ENCODE data around the gene PAX8. TPM values are rescaled to one million over a fixed set of nuclear protein-coding genes. Genes with fewer than 3 reads are reported as not detected.
A peak's percentile ranks its signal among the peaks of the same experiment; 100 is the strongest.

PAX8 gene
- total RNA-seq, 5 donors from 2014 or later (not counting 1 experiment from before 2014, with no cell fraction given) = 1.0 to 1.8 (median 1.3) TPM

DNA sequence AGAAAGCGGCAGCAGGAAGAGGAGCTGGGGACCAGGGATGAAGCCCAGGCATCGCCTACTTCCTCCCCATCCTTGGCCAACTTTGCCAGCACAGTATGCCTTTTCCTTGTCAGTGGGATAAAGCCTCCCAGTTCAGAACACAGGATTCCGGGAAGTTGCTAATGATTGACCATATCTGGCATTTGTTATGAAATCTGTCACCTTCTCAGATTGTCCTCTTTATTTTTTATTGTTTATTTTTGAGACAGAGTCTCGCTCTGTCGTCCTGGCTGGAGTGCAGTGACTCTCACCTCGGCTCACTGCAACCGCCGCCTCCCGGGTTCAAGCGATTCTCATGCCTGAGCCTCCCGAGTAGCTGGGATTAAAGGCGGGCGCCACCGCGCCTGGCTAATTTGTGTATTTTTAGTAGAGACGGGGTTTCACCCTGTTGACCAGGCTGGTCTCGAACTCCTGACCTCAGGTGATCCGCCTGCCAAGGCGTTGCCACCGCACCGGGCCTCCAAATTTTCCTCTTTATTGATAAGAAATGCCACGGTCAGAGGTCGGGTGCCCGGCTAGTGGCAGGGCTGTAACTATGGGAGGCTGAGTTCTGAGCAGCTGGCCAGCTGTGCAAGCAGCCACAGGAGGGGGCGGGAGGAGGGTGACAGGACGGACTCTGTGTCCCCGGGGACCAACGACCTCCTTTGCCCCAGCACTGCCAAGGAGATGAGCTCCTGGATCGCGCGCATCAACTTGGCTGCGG lies 80.5 kb downstream of the PAX8 start:
- no peak for ATAC-seq (replicated peaks in 1 of 4)
- no peaks in the 10 kb centered on the region for H3K9me3 Mint-ChIP-seq
- POLR2A ChIA-PET = no interaction called here
- H3K27ac Mint-ChIP-seq = peak overlapping the region in 1 of 2 donors; percentile 39
- Histone ChIP-seq H3K36me3 (ENCODE audit: control insufficient read depth in 2 of 2, extremely low read depth in 1 of 2, insufficient read depth in 1 of 2, low read length in 1 of 2) (peaks cover 24 to 96% of the 10 kb centered on the region in 2 donors), H3K27ac (ENCODE audit: low read length) (no peak overlapping the region), H3K27me3 (replicated peaks in 1 of 2; ENCODE audit: control insufficient read depth in 2 of 2, extremely low read depth in 1 of 2, insufficient read depth in 2 of 2, low read length in 1 of 2) (no peaks in the 10 kb centered on the region), H3K9me3 (no peaks in the 10 kb centered on the region), H3K4me3 (ENCODE audit: control insufficient read depth in 1 of 2, extremely low read depth in 1 of 2, low read length in 1 of 2) (no peak overlapping the region), H3K4me1 (ENCODE audit: control insufficient read depth in 1 of 2, extremely low read depth in 1 of 2, insufficient read depth in 2 of 2, low read length in 2 of 2) (peaks cover 0 to 17% of the 10 kb centered on the region in 2 experiments)
- no peak overlapping the region for H3K4me3 Mint-ChIP-seq
- no peak for DNase-seq
- CTCF ChIA-PET = interaction anchor here (0.6 to 5.1 kb wide), 12 partner anchors 13 to 191 kb away, joined by 3 to 73 read pairs (median 5); partner anchors contain the start of gene PSD4 (in 2 of the 2)
- H3K27me3 Mint-ChIP-seq = no peaks in the 10 kb centered on the region
- peaks cover 55% of the 10 kb centered on the region for H3K36me3 Mint-ChIP-seq
- H3K4me1 Mint-ChIP-seq = peaks cover 4 to 41% (median 18%) of the 10 kb centered on the region in 3 donors
- 99% methylated on average over 28 of the region's 32 CpGs for WGBS (ENCODE audit: insufficient coverage)

DNA sequence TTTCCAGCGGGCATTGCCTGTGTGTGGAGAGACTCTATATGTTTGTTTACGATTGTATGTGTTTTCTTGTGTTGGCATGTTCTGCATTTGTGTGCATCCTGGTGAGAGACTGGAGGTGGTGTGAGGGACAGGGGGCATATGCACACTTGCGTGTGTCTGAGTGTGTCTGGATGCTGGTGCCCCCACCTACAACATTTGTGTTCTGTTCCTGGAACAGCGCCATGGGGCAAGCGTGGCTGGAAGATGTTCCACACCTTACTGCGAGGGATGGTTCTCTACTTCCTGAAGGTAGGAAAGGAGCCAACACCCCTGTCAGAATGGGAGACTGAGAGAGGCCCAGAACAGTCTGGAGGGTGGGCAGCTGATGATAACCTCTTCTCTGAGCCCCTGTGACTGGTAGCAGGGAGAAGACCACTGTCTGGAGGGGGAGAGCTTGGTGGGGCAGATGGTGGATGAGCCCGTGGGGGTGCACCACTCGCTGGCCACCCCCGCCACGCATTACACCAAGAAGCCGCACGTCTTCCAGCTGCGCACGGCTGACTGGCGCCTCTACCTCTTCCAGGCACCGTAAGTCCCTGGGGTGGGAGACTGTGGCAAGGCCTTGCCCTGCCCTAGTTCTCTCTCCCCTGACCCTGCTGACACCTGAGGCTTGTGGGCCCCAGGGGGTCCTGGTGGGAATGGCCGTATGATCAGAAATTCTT lies 81.2 kb downstream of the PAX8 start:
- H3K36me3 ChIP-seq (ENCODE audit: control insufficient read depth in 2 of 2, extremely low read depth in 1 of 2, insufficient read depth in 1 of 2, low read length in 1 of 2) = peaks cover 25 to 98% of the 10 kb centered on the region in 2 donors
- no peaks in the 10 kb centered on the region for H3K27me3 Mint-ChIP-seq
- CTCF ChIA-PET = interaction anchor here (1.4 to 5.1 kb wide), 4 partner anchors 14 to 61 kb away, joined by 3 to 73 read pairs (median 32); partner anchors contain the start of gene PSD4 (in 1 of the 2)
- peak overlapping the region; percentile 82 for H3K27ac Mint-ChIP-seq
- H3K9me3 ChIP-seq = no peaks in the 10 kb centered on the region
- 94% methylated on average over 13 of the region's 17 CpGs for WGBS (ENCODE audit: insufficient coverage)
- H3K4me3 Mint-ChIP-seq = no peak overlapping the region
- no peaks in the 10 kb centered on the region for H3K27me3 ChIP-seq (replicated peaks in 1 of 2; ENCODE audit: control insufficient read depth in 2 of 2, extremely low read depth in 1 of 2, insufficient read depth in 2 of 2, low read length in 1 of 2)
- H3K9me3 Mint-ChIP-seq = no peaks in the 10 kb centered on the region
- ATAC-seq (replicated peaks in 1 of 4) (no peak), DNase-seq (no peak)
- peaks cover 4 to 41% (median 11%) of the 10 kb centered on the region in 3 donors for H3K4me1 Mint-ChIP-seq
- POLR2A ChIA-PET = no interaction called here
- peaks cover 53% of the 10 kb centered on the region for H3K36me3 Mint-ChIP-seq
- H3K4me1 ChIP-seq (ENCODE audit: control insufficient read depth in 1 of 2, extremely low read depth in 1 of 2, insufficient read depth in 2 of 2, low read length in 2 of 2) = peaks cover 0 to 22% of the 10 kb centered on the region in 2 experiments
- no peak overlapping the region for H3K27ac ChIP-seq (ENCODE audit: low read length)
- no peak overlapping the region for H3K4me3 ChIP-seq (ENCODE audit: control insufficient read depth in 1 of 2, extremely low read depth in 1 of 2, low read length in 1 of 2)

DNA sequence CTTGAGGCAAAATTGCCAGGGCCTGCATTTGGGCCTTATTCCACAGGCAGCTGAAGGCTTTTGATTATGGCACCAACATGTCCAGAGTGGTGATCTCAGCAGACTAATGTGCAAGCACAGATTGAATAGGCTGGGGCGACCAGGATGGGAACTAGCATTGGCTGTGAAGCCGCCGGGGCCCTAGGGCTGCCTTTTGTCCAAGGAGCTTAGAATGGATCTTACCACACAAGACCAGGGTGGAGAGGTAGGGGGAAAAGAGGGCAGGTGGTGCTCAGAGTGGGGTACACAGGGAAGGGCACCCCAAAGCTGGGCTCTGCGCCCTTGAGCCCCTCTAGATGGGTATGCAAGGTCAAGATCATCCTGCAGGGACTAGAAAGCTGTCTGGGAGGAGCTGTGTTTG lies 81.9 kb downstream of the PAX8 start:
- no peak for ATAC-seq (replicated peaks in 1 of 4)
- no peak for DNase-seq
- 97% methylated on average over 4 of the region's 4 CpGs for WGBS (ENCODE audit: insufficient coverage)
- no peaks in the 10 kb centered on the region for H3K9me3 Mint-ChIP-seq
- peaks cover 4 to 41% (median 11%) of the 10 kb centered on the region in 3 donors for H3K4me1 Mint-ChIP-seq
- Histone ChIP-seq H3K4me1 (ENCODE audit: control insufficient read depth in 1 of 2, extremely low read depth in 1 of 2, insufficient read depth in 2 of 2, low read length in 2 of 2) (peaks cover 0 to 25% of the 10 kb centered on the region in 2 experiments), H3K9me3 (no peaks in the 10 kb centered on the region), H3K27me3 (replicated peaks in 1 of 2; ENCODE audit: control insufficient read depth in 2 of 2, extremely low read depth in 1 of 2, insufficient read depth in 2 of 2, low read length in 1 of 2) (peaks cover 0 to 3% of the 10 kb centered on the region in 2 experiments), H3K27ac (ENCODE audit: low read length) (no peak overlapping the region), H3K36me3 (ENCODE audit: control insufficient read depth in 2 of 2, extremely low read depth in 1 of 2, insufficient read depth in 1 of 2, low read length in 1 of 2) (peaks cover 25 to 96% of the 10 kb centered on the region in 2 donors), H3K4me3 (ENCODE audit: control insufficient read depth in 1 of 2, extremely low read depth in 1 of 2, low read length in 1 of 2) (no peak overlapping the region)
- no peak overlapping the region for H3K4me3 Mint-ChIP-seq
- H3K27ac Mint-ChIP-seq = peak overlapping the region; percentile 82
- CTCF ChIA-PET = interaction anchor here (0.7 to 5.1 kb wide), 2 partner anchors 59 to 60 kb away, joined by 5 to 73 read pairs; no protein-coding TSS in a partner anchor
- H3K27me3 Mint-ChIP-seq = no peaks in the 10 kb centered on the region
- peaks cover 54% of the 10 kb centered on the region for H3K36me3 Mint-ChIP-seq
- POLR2A ChIA-PET = no interaction called here

DNA sequence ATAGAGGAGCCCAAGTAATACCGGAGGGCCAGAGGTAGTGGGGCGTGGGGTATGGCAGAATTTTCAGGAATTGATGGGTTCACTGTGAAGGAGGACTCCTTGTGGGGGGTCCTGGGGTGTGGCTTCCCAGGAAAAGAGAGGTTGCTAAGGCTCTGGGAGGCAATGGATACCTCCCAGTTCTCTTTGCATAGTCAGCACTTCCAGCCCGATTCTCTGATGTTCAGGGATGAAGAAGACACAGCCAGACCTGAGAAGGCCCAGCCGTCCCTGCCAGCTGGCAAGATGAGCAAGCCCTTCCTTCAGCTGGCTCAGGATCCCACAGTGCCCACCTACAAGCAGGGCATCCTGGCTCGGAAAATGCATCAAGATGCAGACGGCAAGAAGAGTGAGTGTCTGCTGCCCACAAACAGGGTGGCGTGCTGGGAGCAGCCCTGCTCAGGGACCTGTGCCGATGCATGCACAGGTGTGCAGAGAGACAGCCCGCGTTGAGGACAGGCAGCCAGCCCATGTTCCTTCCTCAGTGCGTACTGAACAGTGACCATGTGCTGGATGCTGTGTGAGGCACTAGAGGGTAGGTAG lies 82.7 kb downstream of the PAX8 start:
- H3K27me3 Mint-ChIP-seq = no peaks in the 10 kb centered on the region
- peaks cover 0 to 3% of the 10 kb centered on the region in 2 experiments for H3K27me3 ChIP-seq (replicated peaks in 1 of 2; ENCODE audit: control insufficient read depth in 2 of 2, extremely low read depth in 1 of 2, insufficient read depth in 2 of 2, low read length in 1 of 2)
- H3K27ac Mint-ChIP-seq = peak overlapping the region; percentile 82
- H3K4me1 Mint-ChIP-seq = peaks cover 5 to 41% (median 11%) of the 10 kb centered on the region in 3 donors
- ATAC-seq (replicated peaks in 1 of 4) = no peak
- H3K4me3 ChIP-seq (ENCODE audit: control insufficient read depth in 1 of 2, extremely low read depth in 1 of 2, low read length in 1 of 2) = no peak overlapping the region
- H3K4me3 Mint-ChIP-seq = no peak overlapping the region
- no peaks in the 10 kb centered on the region for H3K9me3 ChIP-seq
- H3K36me3 Mint-ChIP-seq = peaks cover 59% of the 10 kb centered on the region
- 87% methylated on average over 10 of the region's 11 CpGs for WGBS (ENCODE audit: insufficient coverage)
- ChIA-PET CTCF (interaction anchor here in 1 of 2 donors (5.1 kb wide), 1 partner anchor 59 kb away, joined by 73 read pairs; no protein-coding TSS in a partner anchor), POLR2A (no interaction called here)
- peaks cover 20 to 92% of the 10 kb centered on the region in 2 donors for H3K36me3 ChIP-seq (ENCODE audit: control insufficient read depth in 2 of 2, extremely low read depth in 1 of 2, insufficient read depth in 1 of 2, low read length in 1 of 2)
- no peak overlapping the region for H3K27ac ChIP-seq (ENCODE audit: low read length)
- no peak for DNase-seq
- H3K9me3 Mint-ChIP-seq = no peaks in the 10 kb centered on the region
- peaks cover 0 to 25% of the 10 kb centered on the region in 2 experiments for H3K4me1 ChIP-seq (ENCODE audit: control insufficient read depth in 1 of 2, extremely low read depth in 1 of 2, insufficient read depth in 2 of 2, low read length in 2 of 2)

DNA sequence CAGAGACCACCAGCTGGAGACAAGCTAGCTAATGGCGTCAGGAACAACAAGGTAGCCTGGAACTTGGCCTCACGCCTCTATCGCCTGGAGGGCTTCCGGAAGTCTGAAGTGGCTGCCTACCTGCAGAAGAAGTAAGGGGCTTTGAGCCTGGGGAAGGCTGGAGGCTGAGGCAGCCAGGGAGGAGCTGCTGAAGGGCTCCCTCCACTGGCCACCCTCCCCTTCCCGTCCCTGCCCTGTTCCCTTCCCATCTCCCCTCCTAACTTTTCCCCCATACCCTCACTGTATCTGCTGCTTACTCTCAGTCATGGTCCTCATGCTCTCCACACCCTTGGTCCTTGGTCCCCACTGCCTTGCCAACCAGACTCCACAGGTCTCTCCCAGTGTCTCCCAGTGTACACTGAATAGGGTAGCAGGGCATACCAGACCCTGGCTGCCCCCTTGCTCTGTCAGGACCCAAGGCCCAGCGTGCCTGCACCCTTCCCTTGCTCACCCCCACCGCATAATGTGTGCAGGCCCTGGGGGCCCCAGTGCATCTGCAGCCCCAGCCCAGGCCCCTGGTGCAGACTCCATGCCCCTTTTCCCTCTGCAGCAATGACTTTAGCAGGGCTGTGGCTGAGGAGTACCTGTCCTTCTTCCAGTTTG lies 86.1 kb downstream of the PAX8 start:
- Histone ChIP-seq H3K27me3 (replicated peaks in 1 of 2; ENCODE audit: control insufficient read depth in 2 of 2, extremely low read depth in 1 of 2, insufficient read depth in 2 of 2, low read length in 1 of 2) (peaks cover 0 to 3% of the 10 kb centered on the region in 2 experiments), H3K4me1 (ENCODE audit: control insufficient read depth in 1 of 2, extremely low read depth in 1 of 2, insufficient read depth in 2 of 2, low read length in 2 of 2) (peaks cover 5 to 26% of the 10 kb centered on the region in 2 experiments), H3K9me3 (no peaks in the 10 kb centered on the region), H3K27ac (ENCODE audit: low read length) (no peak overlapping the region), H3K4me3 (ENCODE audit: control insufficient read depth in 1 of 2, extremely low read depth in 1 of 2, low read length in 1 of 2) (no peak overlapping the region), H3K36me3 (ENCODE audit: control insufficient read depth in 2 of 2, extremely low read depth in 1 of 2, insufficient read depth in 1 of 2, low read length in 1 of 2) (peaks cover 18 to 84% of the 10 kb centered on the region in 2 donors)
- 100% methylated on average over 3 of the region's 7 CpGs for WGBS (ENCODE audit: insufficient coverage)
- no peak for DNase-seq
- H3K4me3 Mint-ChIP-seq = no peak overlapping the region
- peaks cover 30 to 61% (median 36%) of the 10 kb centered on the region in 3 donors for H3K4me1 Mint-ChIP-seq
- H3K27ac Mint-ChIP-seq = peak overlapping the region; percentile 15 to 71
- H3K9me3 Mint-ChIP-seq = no peaks in the 10 kb centered on the region
- H3K36me3 Mint-ChIP-seq = peaks cover 63% of the 10 kb centered on the region
- ATAC-seq (replicated peaks in 1 of 4) = no peak
- H3K27me3 Mint-ChIP-seq = no peaks in the 10 kb centered on the region
- ChIA-PET CTCF (interaction anchor here in 1 of 2 donors (1.2 kb wide), 1 partner anchor 58 kb away, joined by 4 read pairs; no protein-coding TSS in a partner anchor), POLR2A (no interaction called here)
